ENCODE data around the gene PLD5.
"Not testable (repeated sequence)": the region's sequence is repeated elsewhere in the genome, so short reads cannot be mapped to it uniquely, and the experiment has no call there.

Gene PLD5

GRCh38 chr1:242282758-242283485 lies 241.6 kb downstream of the PLD5 start:
- not testable (repeated sequence) for DNase-seq (ENCODE audit: low read depth in 1 of 2, low spot score in 1 of 2)

- not testable (repeated sequence) for DNase-seq (ENCODE audit: low read depth in 1 of 2, low spot score in 1 of 2)
Observed at GRCh38 chr1:242278406-242278805, 246.1 kb downstream of the PLD5 start.

GRCh38 chr1:242276769-242277168 lies 247.7 kb downstream of the PLD5 start:
- not testable (repeated sequence) for DNase-seq (ENCODE audit: low read depth in 1 of 2, low spot score in 1 of 2)

GRCh38 chr1:242267004-242267403 lies 257.5 kb downstream of the PLD5 start:
- not testable (repeated sequence) for DNase-seq (ENCODE audit: low read depth in 1 of 2, low spot score in 1 of 2)

GRCh38 chr1:242264419-242264818 lies 260.1 kb downstream of the PLD5 start:
- not testable (repeated sequence) for DNase-seq (ENCODE audit: low read depth in 1 of 2, low spot score in 1 of 2)

- DNase-seq (ENCODE audit: low read depth in 1 of 2, low spot score in 1 of 2) = no peak
Observed at GRCh38 chr1:242245255-242245654, 279.2 kb downstream of the PLD5 start.

- no peak for DNase-seq (ENCODE audit: low read depth in 1 of 2, low spot score in 1 of 2)
Observed at GRCh38 chr1:242243472-242243871, 281.0 kb downstream of the PLD5 start.

- no peak for DNase-seq (ENCODE audit: low read depth in 1 of 2, low spot score in 1 of 2)
Observed at GRCh38 chr1:242242983-242243382, 281.5 kb downstream of the PLD5 start.

GRCh38 chr1:242241936-242242335 lies 282.6 kb downstream of the PLD5 start:
- no peak for DNase-seq (ENCODE audit: low read depth in 1 of 2, low spot score in 1 of 2)

GRCh38 chr1:242240691-242241090 lies 283.8 kb downstream of the PLD5 start:
- no peak for DNase-seq (ENCODE audit: low read depth in 1 of 2, low spot score in 1 of 2)

- no peak for DNase-seq (ENCODE audit: low read depth in 1 of 2, low spot score in 1 of 2)
Observed at GRCh38 chr1:242240077-242240476, 284.4 kb downstream of the PLD5 start.

GRCh38 chr1:242239398-242239797 lies 285.1 kb downstream of the PLD5 start:
- DNase-seq (ENCODE audit: low read depth in 1 of 2, low spot score in 1 of 2) = no peak

GRCh38 chr1:242237051-242237450 lies 287.4 kb downstream of the PLD5 start:
- no peak for DNase-seq (ENCODE audit: low read depth in 1 of 2, low spot score in 1 of 2)

GRCh38 chr1:242228991-242229390 lies 295.5 kb downstream of the PLD5 start:
- no peak for DNase-seq (ENCODE audit: low read depth in 1 of 2, low spot score in 1 of 2)

GRCh38 chr1:242225767-242226573 lies 298.5 kb downstream of the PLD5 start:
- DNase-seq (ENCODE audit: low read depth in 1 of 2, low spot score in 1 of 2) = no peak

- not testable (repeated sequence) for DNase-seq (ENCODE audit: low read depth in 1 of 2, low spot score in 1 of 2)
Observed at GRCh38 chr1:242224878-242225766, 299.4 kb downstream of the PLD5 start.

GRCh38 chr1:242224461-242224860 lies 300.0 kb downstream of the PLD5 start:
- DNase-seq (ENCODE audit: low read depth in 1 of 2, low spot score in 1 of 2) = no peak

GRCh38 chr1:242219905-242220304 lies 304.6 kb downstream of the PLD5 start:
- DNase-seq (ENCODE audit: low read depth in 1 of 2, low spot score in 1 of 2) = no peak

- no peak for DNase-seq (ENCODE audit: low read depth in 1 of 2, low spot score in 1 of 2)
Observed at GRCh38 chr1:242219298-242219901, 305.1 kb downstream of the PLD5 start.

- DNase-seq (ENCODE audit: low read depth in 1 of 2, low spot score in 1 of 2) = no peak
Observed at GRCh38 chr1:242216368-242216767, 308.1 kb downstream of the PLD5 start.

GRCh38 chr1:242214455-242214854 lies 310.0 kb downstream of the PLD5 start:
- DNase-seq (ENCODE audit: low read depth in 1 of 2, low spot score in 1 of 2) = not testable (repeated sequence)
